Bone marrow (tissue), 2 donors: ENCODE data around the gene GABBR2.

Source experiments
- DNase-seq, 2 donors: peaks; one replicate each; lab custom pipeline; 2025; lab: John Stamatoyannopoulos, UW

The GABBR2 gene

GRCh38 chr9:98570055-98570454 lies 138.7 kb downstream of the GABBR2 start:
- DNase-seq, result no peak

DNA sequence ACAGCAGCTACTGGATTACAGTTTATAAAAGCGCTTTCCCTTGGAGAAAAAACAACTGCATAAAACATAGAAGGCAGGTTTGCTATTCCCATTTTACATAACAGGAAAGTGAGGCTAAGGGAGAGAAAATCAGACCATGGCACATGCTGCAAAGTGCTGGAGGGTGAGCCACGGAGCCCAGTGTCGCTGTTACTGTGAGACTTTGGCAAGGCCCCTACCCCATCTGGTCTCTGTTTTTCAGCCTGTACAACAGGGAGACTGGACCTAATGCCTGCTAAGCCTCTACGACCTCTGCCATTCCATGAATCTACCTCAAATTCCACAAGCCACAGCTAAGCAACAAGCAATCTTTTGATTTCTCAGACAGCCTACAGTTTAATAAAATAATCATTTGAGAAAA lies 139.2 kb downstream of the GABBR2 start:
- DNase-seq, result no peak

GRCh38 chr9:98568909-98569469 lies 139.7 kb downstream of the GABBR2 start:
- no peak for DNase-seq

DNA sequence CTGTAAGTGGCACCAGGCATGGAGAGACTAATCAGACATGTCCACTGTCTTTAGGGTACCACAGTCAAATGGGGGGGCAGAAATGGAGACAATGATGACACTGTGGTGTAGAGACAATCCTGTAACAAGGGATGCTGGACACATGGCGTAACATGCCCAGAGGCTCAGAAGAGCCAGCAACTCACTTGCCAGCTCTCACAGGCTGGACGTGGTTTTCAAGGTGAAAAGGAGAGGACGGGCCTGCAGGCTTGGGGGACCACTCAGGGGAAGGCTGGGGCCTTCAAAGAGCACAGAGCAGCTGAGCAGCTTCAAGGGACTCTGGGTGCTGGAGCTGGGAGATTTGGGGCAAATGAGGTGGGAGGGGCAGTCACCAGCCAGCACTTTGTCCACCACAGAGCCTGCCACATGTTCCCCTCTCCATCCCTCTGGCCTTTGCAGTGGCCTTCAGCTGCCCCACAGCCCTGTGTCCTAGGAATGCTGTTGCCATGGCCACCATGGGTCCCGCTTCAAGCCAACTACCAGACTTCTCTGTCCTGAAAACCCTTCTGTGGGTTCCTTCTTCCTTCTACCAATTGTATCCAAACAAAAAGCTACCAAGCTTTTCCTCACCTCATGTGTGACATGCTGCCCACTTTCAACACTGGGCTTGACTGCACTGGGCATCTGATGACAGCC lies 140.4 kb downstream of the GABBR2 start:
- no peak for DNase-seq

DNA sequence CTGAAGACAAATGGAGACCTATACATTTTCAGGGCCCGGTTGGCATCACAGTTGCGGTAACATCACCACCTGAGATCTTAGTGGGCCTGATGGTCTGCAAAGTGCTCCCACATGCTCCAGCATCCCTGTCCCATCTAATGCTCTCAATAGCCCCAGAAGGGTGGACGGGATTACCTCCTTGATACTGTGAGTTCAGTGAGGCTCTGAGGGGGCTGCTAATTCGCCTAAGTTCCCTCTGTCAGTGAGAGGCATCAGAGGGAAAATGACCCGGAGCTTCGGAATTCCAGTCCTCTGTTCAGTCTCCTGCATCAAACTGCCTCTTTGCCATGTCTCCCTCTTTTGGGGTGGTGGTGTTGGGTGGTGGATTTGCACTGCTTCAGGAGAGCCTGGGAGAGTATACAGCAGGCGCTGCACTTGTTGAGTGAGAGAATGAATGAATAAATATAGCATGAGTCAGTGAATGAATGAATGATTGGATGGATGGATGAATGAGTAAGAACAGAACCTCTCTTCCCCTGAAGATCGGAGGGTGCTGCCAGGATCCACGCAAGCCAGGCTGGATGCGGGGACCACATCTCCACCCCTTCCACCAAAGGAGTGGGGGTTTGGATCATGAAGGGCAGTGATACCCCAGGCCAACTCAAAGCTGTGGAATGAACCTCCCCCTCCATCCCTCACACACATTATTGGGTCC lies 141.0 kb downstream of the GABBR2 start:
- DNase-seq, result no peak

GRCh38 chr9:98565152-98566135 lies 143.3 kb downstream of the GABBR2 start:
- no peak for DNase-seq

DNA sequence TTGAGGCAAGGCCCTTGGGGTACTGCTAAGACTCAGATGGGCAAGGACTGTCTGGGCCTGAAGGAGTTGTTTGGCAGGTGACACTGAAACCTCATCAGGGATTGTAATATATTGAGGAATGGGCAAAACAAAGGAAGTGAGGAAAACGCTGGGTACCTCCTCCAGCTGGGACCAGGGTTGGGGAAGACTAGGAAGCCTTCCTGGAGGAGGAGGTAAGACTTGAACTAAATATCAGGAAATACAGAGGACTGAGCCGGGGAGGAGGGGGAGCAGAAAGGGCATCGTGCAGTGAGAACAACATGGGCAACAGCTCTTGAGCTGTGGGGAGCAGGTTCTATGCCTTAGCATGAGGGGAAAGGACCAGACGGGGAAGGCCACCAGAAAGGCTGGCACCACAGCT lies 144.0 kb downstream of the GABBR2 start:
- DNase-seq, result no peak

DNA sequence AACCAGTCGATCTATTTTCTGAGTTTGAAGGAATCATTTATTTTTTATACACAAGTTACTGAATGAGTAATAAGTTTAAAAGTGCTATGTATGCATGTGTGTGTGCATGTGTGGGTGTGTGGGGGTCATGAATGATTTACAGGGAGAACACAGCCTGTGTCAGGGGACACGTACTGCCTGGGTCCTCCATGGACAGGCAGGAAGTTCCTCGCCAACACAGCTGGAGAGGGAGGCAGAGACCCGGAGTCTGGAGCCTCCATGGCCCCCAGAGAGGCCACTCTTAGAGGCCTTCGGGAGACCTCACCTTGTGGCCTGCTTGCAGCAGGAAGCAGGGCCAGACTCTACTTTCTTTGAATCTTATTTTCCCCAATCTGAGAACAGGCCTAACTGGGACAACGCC lies 144.7 kb downstream of the GABBR2 start:
- DNase-seq, result no peak

DNA sequence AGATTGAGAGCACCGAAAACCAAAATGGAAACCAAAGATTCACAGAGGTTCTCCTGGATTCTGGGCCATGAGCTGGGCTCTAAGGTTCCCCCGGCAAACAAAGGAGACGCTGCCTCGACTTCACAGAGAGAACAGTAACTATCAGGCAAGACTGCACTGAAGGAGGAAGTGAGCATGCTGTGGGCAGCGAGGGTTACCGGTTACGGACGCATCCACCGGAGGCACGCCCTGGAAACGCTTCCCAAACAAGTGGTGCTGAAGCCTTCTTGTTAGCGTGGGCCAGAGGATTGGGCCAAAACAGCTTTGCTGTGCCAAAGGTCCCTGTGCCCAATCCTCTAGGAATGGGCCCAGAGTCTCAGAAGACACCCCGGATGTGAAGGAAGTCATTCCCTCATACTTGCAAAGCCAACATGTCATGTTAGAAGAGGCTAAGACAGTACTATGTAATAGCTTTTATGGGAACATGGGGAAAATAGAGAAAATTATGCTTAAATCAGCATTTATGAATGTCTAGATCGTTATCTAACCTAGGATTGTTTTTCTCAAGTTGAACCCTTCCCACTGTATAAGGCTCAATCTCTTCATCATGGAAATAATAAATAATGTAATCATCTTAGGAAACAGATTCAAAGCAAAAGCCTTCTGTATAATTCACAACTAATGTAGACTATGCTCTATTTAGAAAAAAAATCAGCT lies 145.4 kb downstream of the GABBR2 start:
- DNase-seq, result no peak

- no peak for DNase-seq
Measured at GRCh38 chr9:98559561-98559960, 149.2 kb downstream of the GABBR2 start.

- no peak for DNase-seq
Measured at GRCh38 chr9:98558575-98558974, 150.2 kb downstream of the GABBR2 start.

GRCh38 chr9:98556511-98556910 lies 152.2 kb downstream of the GABBR2 start:
- no peak for DNase-seq

DNA sequence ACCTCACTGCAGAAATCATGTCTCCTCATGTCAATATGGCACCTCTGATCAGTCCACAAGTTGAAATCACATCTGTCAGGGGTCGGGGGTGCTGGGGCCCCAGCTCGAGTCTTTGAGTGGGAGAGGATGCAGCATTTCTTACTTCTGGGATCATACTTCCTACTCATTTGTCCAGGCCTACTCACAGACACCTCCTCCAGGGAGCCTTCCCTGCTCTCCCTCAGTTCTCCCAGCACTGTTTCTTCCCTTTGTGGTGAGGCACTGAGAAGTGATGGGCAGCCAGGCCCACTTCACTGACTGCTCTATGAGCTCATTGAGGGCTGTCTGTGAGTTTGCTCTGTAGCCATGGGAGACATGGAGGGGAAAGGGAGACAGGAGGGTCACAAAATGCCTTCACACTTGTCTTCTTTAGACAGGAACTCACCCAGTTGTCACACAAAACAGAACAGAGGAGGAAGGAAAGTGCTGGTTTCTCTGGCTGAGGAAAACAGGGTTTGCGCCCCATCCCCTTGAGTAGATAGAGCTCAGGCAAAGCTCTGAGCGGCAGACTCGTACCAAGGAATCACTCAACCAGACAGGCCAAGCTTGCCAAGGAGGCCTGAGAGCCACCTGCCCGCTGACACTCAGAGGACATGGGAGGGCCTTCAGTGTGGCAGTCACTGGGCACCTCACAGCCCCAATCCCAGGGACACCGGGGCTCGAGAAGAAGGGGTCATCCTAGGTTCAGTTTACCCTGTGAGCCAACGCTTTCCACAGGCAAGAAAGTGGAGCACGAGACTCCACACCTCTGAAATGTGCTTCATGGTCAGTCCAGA lies 152.9 kb downstream of the GABBR2 start:
- DNase-seq, result no peak

- no peak for DNase-seq
Measured at GRCh38 chr9:98554752-98555151, 154.0 kb downstream of the GABBR2 start.

- no peak for DNase-seq
Measured at GRCh38 chr9:98552331-98552730, 156.4 kb downstream of the GABBR2 start.

GRCh38 chr9:98551511-98552286 lies 157.0 kb downstream of the GABBR2 start:
- DNase-seq, result no peak

DNA sequence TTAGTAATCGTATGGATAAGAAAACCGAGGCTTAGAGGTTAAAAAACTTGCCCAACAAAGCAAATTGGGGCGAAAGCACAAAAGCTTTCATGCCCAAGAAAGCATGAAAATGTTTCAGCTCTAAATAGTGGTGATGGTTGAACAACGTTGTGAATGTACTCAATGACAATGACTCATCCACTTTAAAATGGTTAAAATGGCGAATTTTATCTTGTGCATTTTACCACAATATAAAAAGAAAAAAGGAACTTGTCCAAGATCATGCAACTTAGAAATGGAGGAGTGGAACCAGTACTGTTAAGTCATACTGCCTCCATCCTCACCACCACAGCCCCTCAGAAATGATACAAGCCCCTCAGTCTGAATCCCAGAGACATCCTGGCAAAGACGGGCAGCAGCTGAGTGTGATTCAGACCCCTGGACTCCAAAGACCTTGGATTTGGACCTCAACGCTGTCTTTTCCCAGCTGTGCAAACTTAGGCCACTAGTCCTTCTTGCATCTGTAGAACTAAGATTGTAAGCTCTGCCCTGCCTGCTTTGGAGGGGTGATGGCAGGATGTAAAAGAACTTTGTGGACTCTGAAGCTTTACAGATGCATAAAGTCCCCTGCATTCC lies 158.4 kb downstream of the GABBR2 start:
- DNase-seq, result no peak

GRCh38 chr9:98549401-98549800 lies 159.3 kb downstream of the GABBR2 start:
- DNase-seq, result no peak

- no peak for DNase-seq
Measured at GRCh38 chr9:98547606-98548005, 161.1 kb downstream of the GABBR2 start.

- DNase-seq, result no peak
Measured at GRCh38 chr9:98545021-98545420, 163.7 kb downstream of the GABBR2 start.
